K562 (cell line): ENCODE measurements around the gene TAS1R3. TPM values are rescaled to one million over a fixed set of nuclear protein-coding genes. Genes with fewer than 3 reads are reported as not detected.

ENCODE experiments used
- CREB1 ChIP-seq, 2 experiments: sonication (generic) in 1 of 2; formaldehyde crosslinking in 1 of 2; IDR thresholded peaks; 2 replicates each; pipeline versions ENCODE4 v1.6.1 to v1.8.0; 2012 to 2022; ENCODE audit warnings: inconsistent platforms in 1 of 2, mild to moderate bottlenecking in 1 of 2, missing genetic modification reagents in 1 of 2, moderate library complexity in 1 of 2
- CTBP1 ChIP-seq: fragments of 450-650 bp; IDR thresholded peaks from 2 replicates; pipeline ENCODE4 v1.6.1; 2016; ENCODE audit warnings: borderline replicate concordance
- FOXP1 ChIP-seq: sonication (generic); formaldehyde crosslinking; IDR thresholded peaks from 2 replicates; pipeline ENCODE4 v1.8.0; 2022; ENCODE audit warnings: mild to moderate bottlenecking, missing genetic modification reagents
- GABPB1 ChIP-seq: sonication (generic); formaldehyde crosslinking; IDR thresholded peaks from 2 replicates; pipeline ENCODE4 v1.8.0; 2022; ENCODE audit warnings: mild to moderate bottlenecking, missing genetic modification reagents
- IRF2 ChIP-seq: sonication (generic); formaldehyde crosslinking; IDR thresholded peaks from 2 replicates; pipeline ENCODE4 v1.8.1; 2022; ENCODE audit warnings: mild to moderate bottlenecking, missing genetic modification reagents
- KDM1A ChIP-seq, 2 experiments: fragments of 450-650 bp; IDR thresholded peaks; 2 replicates each; pipeline ENCODE4 v1.6.1; 2016; ENCODE audit warnings: mild to moderate bottlenecking in 2 of 2
- NCOA2 ChIP-seq, 2 experiments: fragments of 450-650 bp; IDR thresholded peaks; 2 replicates each; pipeline ENCODE4 v1.6.1; 2018; ENCODE audit warnings: mild to moderate bottlenecking in 2 of 2, moderate library complexity in 1 of 2; ENCODE audit not compliant: partially characterized antibody in 2 of 2
- NR3C1 ChIP-seq: sonication (generic); formaldehyde crosslinking; IDR thresholded peaks from 2 replicates; pipeline ENCODE4 v1.8.1; 2022; ENCODE audit warnings: missing genetic modification reagents
- STAG1 ChIP-seq: sonication (generic); formaldehyde crosslinking; IDR thresholded peaks from 2 replicates; pipeline ENCODE4 v1.5.0; 2020; ENCODE audit warnings: missing genetic modification reagents, borderline replicate concordance
- TAL1 ChIP-seq: fragments of 450-650 bp; IDR thresholded peaks from 2 replicates; pipeline ENCODE4 v1.6.1; 2016; ENCODE audit warnings: mild to moderate bottlenecking
- TBP ChIP-seq: optimal IDR thresholded peaks from 2 replicates; pipeline ENCODE3; 2011; ENCODE audit warnings: low read depth, low read length, improper control_type of control experiment
- U2AF1 ChIP-seq: fragments of 200-400 bp; formaldehyde crosslinking; optimal IDR thresholded peaks from 2 replicates; pipeline ENCODE3; 2017; ENCODE audit warnings: mild to moderate bottlenecking, low read depth, low read length, moderate library complexity
- ZNF263 ChIP-seq: sonication (generic); formaldehyde crosslinking; IDR thresholded peaks from 2 replicates; pipeline ENCODE4 v1.8.0; 2022; ENCODE audit warnings: mild to moderate bottlenecking, missing genetic modification reagents, borderline replicate concordance
- polyA plus RNA-seq, 8 experiments: library from polyadenylated mRNA; depleted of rRNA in 4 of 8; stranded (reverse) in 5 of 8; unstranded in 3 of 8; fragments of >200 nt; fragmentation: Nextera tagmentation in 2 of 8; fragmentation: Illumina TruSeq in 1 of 8; extraction: Ambion mirVana in 2 of 8; extraction: Trizol in 1 of 8; gene quantifications; 2 replicates each; pipeline versions ENCODE4 v1.2.1 to v1.2.3, GENCODE V29; 2011 to 2014; ENCODE audit warnings: inconsistent platforms in 1 of 8, missing spikeins in 1 of 8
- total RNA-seq, 7 experiments: library from RNA; depleted of rRNA in 6 of 7; stranded (reverse); fragments of >200 nt in 6 of 7; fragmentation: Illumina TruSeq in 2 of 7; extraction: Trizol in 2 of 7; gene quantifications; 2 replicates each; pipeline versions ENCODE4 v1.2.1 to v1.2.3, GENCODE V29; 2011 to 2021; ENCODE audit warnings: low replicate concordance in 1 of 7
- TF ChIP-seq, protein P1 (sequence below): fragments of 250-450 bp; sonication (Bioruptor Pico); IDR thresholded peaks from 2 replicates; pipeline ENCODE4 v1.9.0; 2021; ENCODE audit warnings: mild to moderate bottlenecking
- TF ChIP-seq, protein P2 (sequence below): fragments of 450-650 bp; IDR thresholded peaks from 2 replicates; pipeline ENCODE4 v1.6.1; 2018; ENCODE audit warnings: mild to moderate bottlenecking, low read depth; ENCODE audit not compliant: partially characterized antibody
- TF ChIP-seq, protein P3 (sequence below): fragments of 200-800 bp; sonication (Bioruptor generic); IDR thresholded peaks from 2 replicates; pipeline ENCODE4 v1.6.1; 2016; ENCODE audit warnings: missing genetic modification characterization, missing compliant biosample characterization

TAS1R3 gene
- total and polyA plus RNA-seq, 9 of the 15 experiments (the other 6 are each of a cell fraction or from before 2014, with no cell fraction given) = 0.07 to 0.13 TPM; not detected in 7

DNA sequence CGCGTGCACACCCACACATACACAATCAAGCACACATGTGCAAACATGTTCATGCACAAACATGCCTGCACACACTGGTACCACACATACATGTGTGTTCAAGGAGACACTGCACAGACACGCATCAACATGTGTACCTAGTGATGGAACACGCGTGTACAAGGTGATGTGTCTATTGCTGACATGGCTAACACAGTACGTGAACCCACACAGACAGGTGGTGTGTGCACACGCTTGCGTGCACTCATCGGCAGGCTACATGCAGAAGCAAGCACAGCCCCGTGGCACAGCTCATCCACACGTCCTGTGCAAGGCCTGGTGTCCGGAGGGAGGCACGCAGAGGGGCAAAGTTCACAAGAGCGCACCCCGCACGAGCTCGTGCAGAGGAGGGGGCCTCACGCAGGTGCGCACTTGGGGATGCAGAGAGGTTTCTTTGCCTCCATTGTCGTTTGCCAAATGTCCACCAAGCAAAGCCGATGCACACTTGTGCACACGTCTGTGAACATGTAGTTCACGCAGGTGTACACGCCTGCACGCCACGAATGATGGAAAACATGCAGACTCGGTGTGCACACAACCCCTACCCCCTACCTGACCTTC lies 24.3 kb upstream of the TAS1R3 start (continued):
- no peak for TF ChIP-seq NCOA2 (IDR thresholded peaks at IDR 0.05; ENCODE audit: partially characterized antibody in 2 of 2)
- no peak for TF ChIP-seq TBP
- TF ChIP-seq, protein P1, sequence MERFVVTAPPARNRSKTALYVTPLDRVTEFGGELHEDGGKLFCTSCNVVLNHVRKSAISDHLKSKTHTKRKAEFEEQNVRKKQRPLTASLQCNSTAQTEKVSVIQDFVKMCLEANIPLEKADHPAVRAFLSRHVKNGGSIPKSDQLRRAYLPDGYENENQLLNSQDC = no peak
- TF ChIP-seq NR3C1 = no peak
- TF ChIP-seq ZNF263 (CRISPR knock-in tag) = no peak
- TF ChIP-seq CREB1 (IDR thresholded peaks at IDR 0.05) = no peak; the same call in 1 of the 2 replicates
- TF ChIP-seq CREB1 (CRISPR knock-in tag; IDR thresholded peaks at IDR 0.05) = 0 out of 2 replicates have a peak, but pooled peaks have one; percentile 5
- peak; percentile 38; the same call in 1 of the 2 replicates for TF ChIP-seq STAG1 (CRISPR knock-in tag)
- no peak for TF ChIP-seq TAL1
- 0 out of 2 replicates have a peak, but pooled peaks have one; percentile 5 for TF ChIP-seq GABPB1 (CRISPR knock-in tag)
- TF ChIP-seq KDM1A (IDR thresholded peaks at IDR 0.05) = peak in 1 of 2 experiments; percentile 87; a peak in 1 of 4 replicates
- TF ChIP-seq, protein P2, sequence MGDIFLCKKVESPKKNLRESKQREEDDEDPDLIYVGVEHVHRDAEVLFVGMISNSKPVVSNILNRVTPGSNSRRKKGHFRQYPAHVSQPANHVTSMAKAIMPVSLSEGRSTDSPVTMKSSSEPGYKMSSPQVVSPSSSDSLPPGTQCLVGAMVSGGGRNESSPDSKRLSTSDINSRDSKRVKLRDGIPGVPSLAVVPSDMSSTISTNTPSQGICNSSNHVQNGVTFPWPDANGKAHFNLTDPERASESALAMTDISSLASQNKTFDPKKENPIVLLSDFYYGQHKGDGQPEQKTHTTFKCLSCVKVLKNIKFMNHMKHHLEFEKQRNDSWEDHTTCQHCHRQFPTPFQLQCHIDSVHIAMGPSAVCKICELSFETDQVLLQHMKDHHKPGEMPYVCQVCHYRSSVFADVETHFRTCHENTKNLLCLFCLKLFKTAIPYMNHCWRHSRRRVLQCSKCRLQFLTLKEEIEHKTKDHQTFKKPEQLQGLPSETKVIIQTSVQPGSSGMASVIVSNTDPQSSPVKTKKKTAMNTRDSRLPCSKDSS = no peak
- TF ChIP-seq, protein P3, sequence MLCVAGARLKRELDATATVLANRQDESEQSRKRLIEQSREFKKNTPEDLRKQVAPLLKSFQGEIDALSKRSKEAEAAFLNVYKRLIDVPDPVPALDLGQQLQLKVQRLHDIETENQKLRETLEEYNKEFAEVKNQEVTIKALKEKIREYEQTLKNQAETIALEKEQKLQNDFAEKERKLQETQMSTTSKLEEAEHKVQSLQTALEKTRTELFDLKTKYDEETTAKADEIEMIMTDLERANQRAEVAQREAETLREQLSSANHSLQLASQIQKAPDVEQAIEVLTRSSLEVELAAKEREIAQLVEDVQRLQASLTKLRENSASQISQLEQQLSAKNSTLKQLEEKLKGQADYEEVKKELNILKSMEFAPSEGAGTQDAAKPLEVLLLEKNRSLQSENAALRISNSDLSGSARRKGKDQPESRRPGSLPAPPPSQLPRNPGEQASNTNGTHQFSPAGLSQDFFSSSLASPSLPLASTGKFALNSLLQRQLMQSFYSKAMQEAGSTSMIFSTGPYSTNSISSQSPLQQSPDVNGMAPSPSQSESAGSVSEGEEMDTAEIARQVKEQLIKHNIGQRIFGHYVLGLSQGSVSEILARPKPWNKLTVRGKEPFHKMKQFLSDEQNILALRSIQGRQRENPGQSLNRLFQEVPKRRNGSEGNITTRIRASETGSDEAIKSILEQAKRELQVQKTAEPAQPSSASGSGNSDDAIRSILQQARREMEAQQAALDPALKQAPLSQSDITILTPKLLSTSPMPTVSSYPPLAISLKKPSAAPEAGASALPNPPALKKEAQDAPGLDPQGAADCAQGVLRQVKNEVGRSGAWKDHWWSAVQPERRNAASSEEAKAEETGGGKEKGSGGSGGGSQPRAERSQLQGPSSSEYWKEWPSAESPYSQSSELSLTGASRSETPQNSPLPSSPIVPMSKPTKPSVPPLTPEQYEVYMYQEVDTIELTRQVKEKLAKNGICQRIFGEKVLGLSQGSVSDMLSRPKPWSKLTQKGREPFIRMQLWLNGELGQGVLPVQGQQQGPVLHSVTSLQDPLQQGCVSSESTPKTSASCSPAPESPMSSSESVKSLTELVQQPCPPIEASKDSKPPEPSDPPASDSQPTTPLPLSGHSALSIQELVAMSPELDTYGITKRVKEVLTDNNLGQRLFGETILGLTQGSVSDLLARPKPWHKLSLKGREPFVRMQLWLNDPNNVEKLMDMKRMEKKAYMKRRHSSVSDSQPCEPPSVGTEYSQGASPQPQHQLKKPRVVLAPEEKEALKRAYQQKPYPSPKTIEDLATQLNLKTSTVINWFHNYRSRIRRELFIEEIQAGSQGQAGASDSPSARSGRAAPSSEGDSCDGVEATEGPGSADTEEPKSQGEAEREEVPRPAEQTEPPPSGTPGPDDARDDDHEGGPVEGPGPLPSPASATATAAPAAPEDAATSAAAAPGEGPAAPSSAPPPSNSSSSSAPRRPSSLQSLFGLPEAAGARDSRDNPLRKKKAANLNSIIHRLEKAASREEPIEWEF (CRISPR knock-in tag) = no peak
- no peak for TF ChIP-seq CTBP1
- TF ChIP-seq U2AF1 = no peak
- TF ChIP-seq FOXP1 = 0 out of 2 replicates have a peak, but pooled peaks have one; percentile 17
- peak; percentile 49; the same call in 1 of the 2 replicates for TF ChIP-seq IRF2 (CRISPR knock-in tag)
- TF ChIP-seq, all 486 proteins: peak for 12
